IMR-90 (cell line): ENCODE measurements around the gene SPATC1L. TPM values are rescaled to one million over a fixed set of nuclear protein-coding genes. Genes with fewer than 3 reads are reported as not detected.

Experiments
- ATAC-seq: fragments of 200-7000 bp; cut with Tn5 transposase; 2 replicates; pipeline ENCODE4 v1.9.1; 2020; ENCODE audit warnings: low read depth, mild to moderate bottlenecking, moderate library complexity
- BruUV-seq: library from RNA; stranded (reverse); fragments of 400-500 nt; replicated peaks from 2 replicates; lab custom pipeline; 2021; lab: Mats Ljungman, UMichigan
- CTCF ChIA-PET: fragments of 300-600 bp; formaldehyde crosslinking; extraction: SDS; loops from one replicate; lab custom pipeline; 2021; ENCODE audit warnings: antibody characterized with exemption; lab: Yijun Ruan, JAX
- POLR2A ChIA-PET: fragments of 300-600 bp; sonication (Branson Sonifier 250); formaldehyde crosslinking; loops from one replicate; lab custom pipeline; 2022; ENCODE audit warnings: antibody characterized with exemption; ENCODE audit not compliant: unreplicated experiment; lab: Charles Lee
- DNase-seq: peaks from one replicate; pipeline ENCODE4 v3.0.0; 2013
- H2AFZ ChIP-seq: replicated peaks from 2 replicates; pipeline ENCODE3; 2013; ENCODE audit warnings: low read length, mild to moderate bottlenecking; ENCODE audit not compliant: poor library complexity
- H2AK5ac ChIP-seq: 2 replicates; pipeline ENCODE4 v1.6.1; 2013; ENCODE audit warnings: low read depth, low read length, inconsistent platforms
- H2AK9ac ChIP-seq: replicated peaks from 2 replicates; pipeline ENCODE3; 2013; ENCODE audit warnings: mild to moderate bottlenecking, low read depth, low read length, moderate library complexity; ENCODE audit not compliant: poor library complexity
- H2BK120ac ChIP-seq: 2 replicates; pipeline ENCODE4 v1.6.1; 2013; ENCODE audit warnings: low read depth, low read length, inconsistent platforms
- H2BK15ac ChIP-seq: 3 replicates; pipeline ENCODE4 v1.6.1; 2013; ENCODE audit warnings: low read depth, low read length, inconsistent platforms
- H2BK20ac ChIP-seq: 2 replicates; pipeline ENCODE4 v1.6.1; 2013; ENCODE audit warnings: low read depth, mild to moderate bottlenecking, inconsistent platforms, low read length, moderate library complexity
- H2BK5ac ChIP-seq: 2 replicates; pipeline ENCODE4 v1.6.1; 2013; ENCODE audit warnings: mild to moderate bottlenecking, low read depth, low read length, inconsistent platforms; ENCODE audit not compliant: poor library complexity, severe bottlenecking
- H3K14ac ChIP-seq: replicated peaks from 2 replicates; pipeline ENCODE4 v1.6.1; 2013; ENCODE audit warnings: low read depth, low read length, inconsistent platforms
- H3K18ac ChIP-seq: 2 replicates; pipeline ENCODE4 v1.6.1; 2013; ENCODE audit warnings: low read depth, low read length, control low read depth
- H3K23ac ChIP-seq: 2 replicates; pipeline ENCODE4 v1.6.1; 2013; ENCODE audit warnings: low read depth, low read length, inconsistent platforms
- H3K27ac ChIP-seq: 2 replicates; pipeline ENCODE4 v1.5.1; 2013; ENCODE audit warnings: mild to moderate bottlenecking, control low read depth, low read length; ENCODE audit not compliant: insufficient read depth
- H3K27me3 ChIP-seq: 2 replicates; pipeline ENCODE4 v1.6.1; 2013; ENCODE audit warnings: low read length; ENCODE audit not compliant: control insufficient read depth, insufficient read depth
- H3K36me3 ChIP-seq: 2 replicates; pipeline ENCODE4 v1.6.1; 2013; ENCODE audit warnings: low read length, mixed read lengths; ENCODE audit not compliant: control insufficient read depth, insufficient read depth
- H3K4ac ChIP-seq: 2 replicates; pipeline ENCODE4 v1.6.1; 2013; ENCODE audit warnings: low read depth, low read length, inconsistent platforms
- H3K4me1 ChIP-seq: 2 replicates; pipeline ENCODE4 v1.6.1; 2013; ENCODE audit warnings: low read length, mixed read lengths; ENCODE audit not compliant: control insufficient read depth, insufficient read depth
- H3K4me2 ChIP-seq: 2 replicates; pipeline ENCODE4 v1.6.1; 2013; ENCODE audit warnings: low read depth, mild to moderate bottlenecking, control low read depth, low read length, moderate library complexity
- H3K4me3 ChIP-seq: 2 replicates; pipeline ENCODE4 v1.5.1; 2013; ENCODE audit warnings: low read depth, mild to moderate bottlenecking, control low read depth, low read length, moderate library complexity; ENCODE audit not compliant: insufficient read depth
- H3K56ac ChIP-seq: 2 replicates; pipeline ENCODE4 v1.6.1; 2013; ENCODE audit warnings: low read length, inconsistent platforms; ENCODE audit not compliant: insufficient read depth; ENCODE audit errors: extremely low read depth
- H3K79me1 ChIP-seq, 2 experiments: 2 replicates each; pipeline ENCODE4 v1.6.1; 2013; ENCODE audit warnings: low read length in 2 of 2, inconsistent platforms in 1 of 2, low read depth in 1 of 2
- H3K9ac ChIP-seq: 2 replicates; pipeline ENCODE4 v1.6.1; 2013; ENCODE audit warnings: low read depth, low read length, control low read depth
- H3K9me1 ChIP-seq: 2 replicates; pipeline ENCODE4 v1.6.1; 2013; ENCODE audit warnings: low read length, inconsistent platforms; ENCODE audit not compliant: insufficient read depth
- H3K9me3 ChIP-seq: 2 replicates; pipeline ENCODE4 v1.6.1; 2013; ENCODE audit warnings: low read length; ENCODE audit not compliant: control insufficient read depth, insufficient read depth
- H4K20me1 ChIP-seq: 2 replicates; pipeline ENCODE4 v1.6.1; 2013; ENCODE audit warnings: low read length, inconsistent platforms; ENCODE audit not compliant: insufficient read depth
- H4K5ac ChIP-seq: 2 replicates; pipeline ENCODE4 v1.6.1; 2013; ENCODE audit warnings: mild to moderate bottlenecking, low read depth, low read length, control low read depth
- H4K8ac ChIP-seq, 2 experiments: 2 replicates each; pipeline ENCODE4 v1.6.1; 2013; ENCODE audit warnings: low read depth in 2 of 2, low read length in 2 of 2, control low read depth in 1 of 2, inconsistent platforms in 1 of 2
- H4K91ac ChIP-seq: 2 replicates; pipeline ENCODE4 v1.6.1; 2013; ENCODE audit warnings: low read depth, low read length, inconsistent platforms; ENCODE audit not compliant: insufficient read depth
- CEBPB ChIP-seq: IDR thresholded peaks from 2 replicates; pipeline ENCODE4 v1.6.1; 2012; ENCODE audit warnings: low read depth, low read length, improper control_type of control experiment
- CHD1 ChIP-seq: IDR thresholded peaks from 2 replicates; pipeline ENCODE4 v1.6.1; 2012; ENCODE audit warnings: low read depth, low read length, improper control_type of control experiment
- CTCF ChIP-seq: conservative IDR thresholded peaks from 2 replicates; pipeline ENCODE4 v1.5.1; 2012; ENCODE audit warnings: mild to moderate bottlenecking, low read depth, low read length, improper control_type of control experiment
- FOS ChIP-seq: fragments of 150-350 bp; IDR thresholded peaks from 2 replicates; pipeline ENCODE4 v1.6.1; 2016; ENCODE audit warnings: low read depth, low read length
- MAFK ChIP-seq: IDR thresholded peaks from 2 replicates; pipeline ENCODE4 v1.6.1; 2012; ENCODE audit warnings: low read depth, low read length, improper control_type of control experiment
- NFE2L2 ChIP-seq: fragments of 150-350 bp; IDR thresholded peaks from 2 replicates; pipeline ENCODE4 v1.6.1; 2016; ENCODE audit warnings: low read depth, mild to moderate bottlenecking, low read length
- POLR2A ChIP-seq: IDR thresholded peaks from 2 replicates; pipeline ENCODE4 v1.6.1; 2012; ENCODE audit warnings: mild to moderate bottlenecking, low read depth, low read length
- RAD21 ChIP-seq: IDR thresholded peaks from 2 replicates; pipeline ENCODE4 v1.6.1; 2012; ENCODE audit warnings: low read length, improper control_type of control experiment
- RCOR1 ChIP-seq: IDR thresholded peaks from 2 replicates; pipeline ENCODE4 v1.6.1; 2012; ENCODE audit warnings: mild to moderate bottlenecking, low read length, improper control_type of control experiment; ENCODE audit not compliant: insufficient replicate concordance
- RFX5 ChIP-seq: IDR thresholded peaks from 2 replicates; pipeline ENCODE4 v1.8.0; 2012; ENCODE audit warnings: low read depth, mild to moderate bottlenecking, low read length, moderate library complexity
- SMC3 ChIP-seq: fragments of 150-350 bp; IDR thresholded peaks from 2 replicates; pipeline ENCODE4 v1.6.1; 2016; ENCODE audit warnings: low read depth, mild to moderate bottlenecking, antibody characterized with exemption, low read length, moderate library complexity
- USF2 ChIP-seq: fragments of 150-350 bp; IDR thresholded peaks from 2 replicates; pipeline ENCODE4 v1.6.1; 2017; ENCODE audit warnings: mild to moderate bottlenecking, antibody characterized with exemption, low read length, low read depth
- WGBS, 2 experiments: methylation state at CpG; one replicate each; pipeline versions ENCODE4 v1.1.5 to v1.1.7; 2013; ENCODE audit warnings: missing lambda C conversion rate in 2 of 2; ENCODE audit not compliant: insufficient read length in 1 of 2; ENCODE audit errors: extremely low coverage in 2 of 2; 5-methylcytosine and 5-hydroxymethylcytosine counted together
- dilution Hi-C: fragments of 300-500 bp; cut with HindIII; formaldehyde crosslinking; loops from one replicate; pipeline ENCODE4 v1.14.3; 2018; ENCODE audit warnings: low sequenced_read_pairs; ENCODE audit not compliant: unreplicated experiment
- in situ Hi-C: fragments of 300-500 bp; cut with MboI; formaldehyde crosslinking; loops from 3 replicates; pipeline ENCODE4 v1.14.3; 2019; ENCODE audit warnings: low sequenced_read_pairs, inconsistent platforms, mixed read lengths
- intact Hi-C: fragments of 100-400 bp; cut with micrococcal nuclease; formaldehyde crosslinking; loops from 2 replicates; pipeline ENCODE4 v1.10.0; 2022
- polyA plus RNA-seq, 3 experiments: library from polyadenylated mRNA; depleted of rRNA; stranded (reverse); fragments of >200 nt; gene quantifications; 2 replicates each; pipeline ENCODE4 v1.2.3, GENCODE V29; 2012; ENCODE audit warnings: low replicate concordance in 1 of 3
- total RNA-seq: library from RNA; depleted of rRNA; stranded (reverse); fragments of >200 nt; gene quantifications from 2 replicates; pipeline ENCODE4 v1.2.3, GENCODE V29; 2012

Gene SPATC1L
- total and polyA plus RNA-seq, 2 of the 4 experiments (the other 2 are of a cell fraction) = 3.8 to 17.2 TPM

DNA sequence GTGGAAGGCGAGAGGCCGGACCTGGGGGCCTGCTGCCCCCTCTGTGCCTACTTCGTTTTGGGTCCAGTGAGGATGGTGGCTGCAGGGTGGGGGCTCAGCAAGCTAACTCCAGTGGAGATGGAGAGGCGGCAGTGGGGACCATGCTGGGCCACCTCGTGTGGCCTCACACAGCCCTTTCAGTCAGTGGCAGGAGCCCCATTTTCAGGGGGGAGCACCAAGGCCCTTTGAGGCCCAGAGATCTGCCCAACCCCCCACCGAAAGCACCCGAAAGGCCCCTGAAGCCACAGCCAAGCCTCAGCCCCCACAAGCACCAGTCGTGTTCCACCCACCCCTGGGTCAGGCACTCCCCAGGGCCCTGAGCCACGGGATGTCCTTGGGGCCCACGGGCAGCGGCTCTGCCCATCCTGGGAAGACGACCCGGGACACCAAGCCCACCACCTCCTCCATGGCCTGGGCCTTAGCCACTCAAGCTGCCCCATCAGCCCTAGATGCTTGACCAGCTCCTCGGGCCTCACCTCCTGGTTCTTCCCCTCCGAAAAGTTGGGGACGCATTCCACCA is 29.2 kb downstream of the SPATC1L start:
- no peak overlapping the region for H3K4me2 ChIP-seq
- H3K4ac ChIP-seq = no peak overlapping the region
- H2BK5ac ChIP-seq = no peak overlapping the region
- intact Hi-C loops = no loop called here
- no peak overlapping the region for H4K5ac ChIP-seq
- CTCF ChIA-PET = no interaction called here
- no peak overlapping the region for H3K4me3 ChIP-seq
- no peak overlapping the region for H3K27ac ChIP-seq
- H2AK9ac ChIP-seq = no peak overlapping the region
- peaks cover 2% of the 10 kb centered on the region for H3K4me1 ChIP-seq
- WGBS, 2 experiments = 98% methylated on average over 6 of the region's 16 CpGs; no CpG with 5 or more reads in 1 of the 2 experiments
- H3K56ac ChIP-seq = no peak overlapping the region
- no peaks in the 10 kb centered on the region for H3K36me3 ChIP-seq
- H3K14ac ChIP-seq = no peak overlapping the region
- in situ Hi-C loops = no loop called here
- no peak for ATAC-seq
- no peak overlapping the region for H2BK120ac ChIP-seq
- no peak overlapping the region for H2BK20ac ChIP-seq
- TF ChIP-seq RCOR1 (no peak), MAFK (no peak), USF2 (no peak), FOS (no peak), SMC3 (no peak), POLR2A (no peak), RAD21 (no peak), CHD1 (no peak), CEBPB (no peak), RFX5 (no peak), NFE2L2 (no peak), CTCF (no peak)
- no peak overlapping the region for H3K23ac ChIP-seq
- H2AK5ac ChIP-seq = no peak overlapping the region
- H4K91ac ChIP-seq = no peak overlapping the region
- POLR2A ChIA-PET = no interaction called here
- H2BK15ac ChIP-seq = no peak overlapping the region
- BruUV-seq = no TSS peak
- H3K9ac ChIP-seq = no peak overlapping the region
- no peak overlapping the region for H4K8ac ChIP-seq
- no peaks in the 10 kb centered on the region for H3K9me3 ChIP-seq
- no peak for DNase-seq
- dilution Hi-C loops = no loop called here
- no peaks in the 10 kb centered on the region for H3K79me1 ChIP-seq
- 0 out of 2 replicates have a peak, but pooled peaks cover 3% of the 10 kb centered on the region for H3K9me1 ChIP-seq
- H3K18ac ChIP-seq = no peak overlapping the region
- no peaks in the 10 kb centered on the region for H4K20me1 ChIP-seq
- no peak overlapping the region for H2AFZ ChIP-seq
- H3K27me3 ChIP-seq = no peaks in the 10 kb centered on the region
